Prostate gland (tissue), 2 donors: ENCODE results near the gene GPR137B.

Experiments
- POLR2A ChIP-seq: fragments of 450-650 bp; IDR thresholded peaks from one replicate; pipeline ENCODE4 v1.6.1; 2016; ENCODE audit warnings: antibody characterized with exemption, mild to moderate bottlenecking
- POLR2AphosphoS5 ChIP-seq: sonication (generic); formaldehyde crosslinking; IDR thresholded peaks from one replicate; pipeline ENCODE4 v1.6.1; 2017; ENCODE audit warnings: antibody characterized with exemption
- TF ChIP-seq, protein P1 (sequence below), 4 experiments: fragments of 200-600 bp in 2 of 4; fragments of 450-650 bp in 2 of 4; sonication (generic) in 2 of 4; IDR thresholded peaks; 1 replicate in 3 of 4; 2 replicates in 1 of 4; pipeline ENCODE4 v1.5.1; 2016 to 2019; ENCODE audit warnings: antibody characterized with exemption in 4 of 4, mild to moderate bottlenecking in 2 of 4, moderate library complexity in 2 of 4

DNA sequence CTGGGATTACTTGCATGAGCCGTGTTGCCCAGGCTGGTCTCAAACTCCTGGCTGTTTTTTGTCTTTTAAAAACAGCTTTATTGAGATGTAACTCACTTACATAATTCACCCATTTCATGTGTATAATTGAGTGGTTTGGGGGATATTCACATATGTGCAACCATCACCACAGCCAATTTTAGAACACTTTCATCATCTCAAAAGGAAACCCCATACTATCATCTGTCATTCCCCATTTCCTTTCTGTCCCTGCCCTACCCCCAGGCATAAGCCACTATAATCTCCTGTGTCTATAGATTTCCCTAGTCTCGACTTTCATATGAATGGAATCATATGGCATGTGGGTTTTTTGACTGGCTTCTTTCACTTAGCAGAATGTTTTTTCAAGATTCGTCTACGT lies 43.3 kb downstream of the GPR137B start:
- TF ChIP-seq, protein P1, sequence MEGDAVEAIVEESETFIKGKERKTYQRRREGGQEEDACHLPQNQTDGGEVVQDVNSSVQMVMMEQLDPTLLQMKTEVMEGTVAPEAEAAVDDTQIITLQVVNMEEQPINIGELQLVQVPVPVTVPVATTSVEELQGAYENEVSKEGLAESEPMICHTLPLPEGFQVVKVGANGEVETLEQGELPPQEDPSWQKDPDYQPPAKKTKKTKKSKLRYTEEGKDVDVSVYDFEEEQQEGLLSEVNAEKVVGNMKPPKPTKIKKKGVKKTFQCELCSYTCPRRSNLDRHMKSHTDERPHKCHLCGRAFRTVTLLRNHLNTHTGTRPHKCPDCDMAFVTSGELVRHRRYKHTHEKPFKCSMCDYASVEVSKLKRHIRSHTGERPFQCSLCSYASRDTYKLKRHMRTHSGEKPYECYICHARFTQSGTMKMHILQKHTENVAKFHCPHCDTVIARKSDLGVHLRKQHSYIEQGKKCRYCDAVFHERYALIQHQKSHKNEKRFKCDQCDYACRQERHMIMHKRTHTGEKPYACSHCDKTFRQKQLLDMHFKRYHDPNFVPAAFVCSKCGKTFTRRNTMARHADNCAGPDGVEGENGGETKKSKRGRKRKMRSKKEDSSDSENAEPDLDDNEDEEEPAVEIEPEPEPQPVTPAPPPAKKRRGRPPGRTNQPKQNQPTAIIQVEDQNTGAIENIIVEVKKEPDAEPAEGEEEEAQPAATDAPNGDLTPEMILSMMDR (IDR thresholded peaks at IDR 0.05): no peak
- TF ChIP-seq POLR2AphosphoS5 (no peak), POLR2A (no peak)
